ENCODE results near the gene BMP5.

Gene BMP5

DNA sequence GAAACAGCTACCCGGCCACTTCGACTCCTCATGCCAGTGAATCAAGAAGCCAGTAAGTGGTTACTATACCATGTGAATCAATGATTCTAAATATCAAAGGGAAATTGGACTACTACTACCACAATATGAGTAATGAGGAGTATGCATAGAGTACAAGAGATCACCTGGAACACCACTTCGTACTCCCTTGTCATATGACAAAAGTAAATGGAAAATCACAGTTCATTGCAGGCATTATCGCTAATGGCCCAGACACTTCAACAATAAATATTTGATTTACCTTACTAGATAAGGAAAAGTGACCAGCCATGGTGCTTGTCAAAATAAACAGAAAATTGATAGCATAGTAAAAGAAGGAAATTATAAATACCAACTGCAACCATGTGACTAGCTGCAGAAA, 73.1 kb downstream of the BMP5 start:
- no peak for FAIRE-seq

DNA sequence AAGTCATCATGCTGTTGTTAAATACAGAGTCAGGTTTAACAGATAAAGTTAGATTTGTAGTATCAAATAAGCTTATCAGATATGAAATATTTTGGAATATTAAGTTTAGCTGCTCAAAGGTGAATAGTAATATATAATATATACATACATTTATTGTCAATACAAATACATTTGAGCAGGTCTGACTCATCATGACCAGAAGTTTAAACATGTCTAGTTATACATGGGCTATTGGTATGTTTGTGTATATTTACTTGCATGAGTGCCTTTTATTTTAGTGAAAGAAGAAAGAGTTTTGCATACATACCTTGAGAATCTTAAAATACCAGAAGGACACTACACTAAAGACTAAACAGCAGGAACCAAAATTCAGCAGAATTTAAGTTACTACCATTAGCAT, 76.8 kb downstream of the BMP5 start:
- FAIRE-seq: no peak

DNA sequence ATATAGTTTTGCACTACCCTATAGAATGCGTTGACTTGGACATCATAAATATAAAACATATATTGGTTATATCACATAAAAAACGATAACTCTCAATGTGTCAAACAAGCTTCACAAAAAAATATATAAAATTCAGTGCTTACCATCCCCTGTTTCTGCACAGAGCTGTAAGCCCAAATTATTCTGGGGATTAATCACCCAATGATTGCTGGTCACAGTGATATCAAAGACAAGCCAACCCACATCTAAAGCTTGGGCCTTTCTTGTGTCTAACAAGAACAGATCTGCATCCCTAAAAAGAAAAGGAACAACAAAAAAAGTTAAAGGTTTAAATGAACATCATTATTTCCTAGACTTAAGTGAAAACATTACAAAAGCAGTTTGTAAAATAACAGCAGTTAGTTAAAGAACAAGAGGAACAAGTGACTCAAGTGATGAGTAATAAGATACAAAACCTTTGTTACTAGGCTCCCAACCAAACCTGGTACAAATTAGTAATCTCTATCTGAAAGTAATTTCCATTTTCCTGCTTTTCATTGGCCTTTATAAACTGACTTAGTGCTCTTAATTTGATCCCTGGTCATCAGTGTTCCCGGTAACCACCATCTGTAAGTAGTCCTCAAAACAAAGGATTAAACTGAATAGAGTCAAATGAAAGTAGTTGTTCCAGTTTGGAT, 81.1 kb downstream of the BMP5 start:
- FAIRE-seq: no peak

DNA sequence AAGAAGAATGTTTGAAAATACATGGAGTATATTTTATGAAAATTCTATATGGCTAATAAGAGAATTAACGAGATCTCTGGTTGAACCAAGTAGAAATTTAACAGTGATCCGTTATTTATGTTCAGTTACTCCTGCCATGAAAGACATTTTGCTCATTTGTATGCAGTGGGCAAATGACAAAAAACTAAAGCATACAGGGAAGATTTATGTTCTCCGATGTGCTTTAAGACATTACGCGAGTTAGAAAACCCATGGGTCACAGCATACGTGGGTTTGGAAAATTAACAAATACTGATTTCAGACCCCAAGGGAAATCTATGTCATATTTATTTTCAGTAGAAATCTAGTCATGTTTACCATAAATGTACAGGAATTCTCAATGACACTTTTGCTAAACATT, 90.1 kb downstream of the BMP5 start:
- no peak for FAIRE-seq

DNA sequence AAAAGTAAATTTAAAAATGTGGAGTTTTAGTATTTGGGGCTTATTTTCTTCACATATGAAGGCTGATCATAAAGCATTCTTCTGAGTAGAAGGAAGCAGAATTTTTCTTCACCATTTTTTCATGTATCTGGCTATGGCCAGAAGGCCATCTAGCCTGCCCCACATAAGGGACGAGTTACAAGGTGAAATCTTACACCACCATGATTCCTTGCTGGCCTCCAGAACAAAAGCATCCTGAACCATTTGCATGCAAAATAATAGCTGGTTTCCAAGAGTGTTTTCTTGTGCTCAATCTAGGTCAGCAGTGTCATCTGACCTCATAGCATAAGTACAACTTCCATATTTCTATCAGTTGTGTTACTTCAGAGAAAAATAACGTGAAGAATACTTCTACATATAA, 93.1 kb downstream of the BMP5 start:
- no peak for FAIRE-seq

DNA sequence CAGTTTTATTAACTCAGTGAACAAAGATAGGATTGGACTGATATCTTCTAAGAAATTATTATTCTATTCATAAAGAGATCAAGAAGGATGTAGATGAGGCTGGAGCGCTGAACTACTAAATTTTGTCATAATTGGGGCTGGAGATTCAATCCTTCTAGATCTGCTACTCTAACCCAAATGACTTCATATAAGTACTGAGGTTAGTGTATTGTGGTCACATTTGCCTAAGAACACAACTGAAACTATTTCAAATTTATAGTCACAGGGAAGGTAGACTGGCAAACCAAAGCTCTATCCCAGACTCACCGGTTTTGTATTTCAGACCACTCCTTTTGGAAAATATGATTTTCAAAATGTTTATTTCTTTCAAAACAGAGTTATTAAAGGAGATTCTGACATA, 96.7 kb downstream of the BMP5 start:
- FAIRE-seq: no peak

DNA sequence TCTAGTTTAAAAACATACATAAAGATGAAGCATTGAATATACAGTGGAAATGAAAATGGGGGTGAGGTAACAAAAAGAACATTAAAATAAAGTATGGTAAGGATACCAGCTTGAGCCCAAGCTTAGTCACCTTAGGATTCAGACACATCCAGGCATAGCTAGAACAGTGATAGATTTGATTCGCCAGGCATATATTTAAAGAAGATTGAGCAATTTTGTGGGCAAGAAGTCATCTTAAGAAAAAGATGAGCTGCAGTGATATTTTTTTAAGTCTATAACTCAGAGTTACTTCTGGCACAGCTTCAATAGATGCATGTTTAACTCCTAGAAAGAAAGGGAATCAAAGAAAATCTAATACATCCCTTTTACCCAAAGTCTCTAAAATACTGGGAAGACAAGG, 97.9 kb downstream of the BMP5 start:
- FAIRE-seq: no peak

DNA sequence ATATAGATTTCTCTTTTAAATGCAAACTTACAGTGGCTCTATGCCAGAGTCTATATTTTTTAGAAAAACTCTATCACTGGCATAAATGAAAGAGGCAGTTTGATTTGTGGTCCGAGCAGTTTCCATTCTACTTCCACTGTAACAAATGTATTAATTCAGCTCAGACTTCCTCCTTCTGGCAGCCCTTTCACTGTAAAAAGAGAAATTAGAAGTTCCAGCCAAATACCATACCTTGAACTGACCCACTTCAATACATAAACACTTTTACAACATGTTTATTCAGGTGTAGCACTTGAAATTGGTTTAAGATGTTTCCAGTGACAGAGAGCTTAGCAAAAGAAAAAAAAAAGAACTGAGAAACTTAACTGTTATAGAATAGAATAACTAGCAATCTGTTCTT, 99.3 kb downstream of the BMP5 start:
- no peak for FAIRE-seq

DNA sequence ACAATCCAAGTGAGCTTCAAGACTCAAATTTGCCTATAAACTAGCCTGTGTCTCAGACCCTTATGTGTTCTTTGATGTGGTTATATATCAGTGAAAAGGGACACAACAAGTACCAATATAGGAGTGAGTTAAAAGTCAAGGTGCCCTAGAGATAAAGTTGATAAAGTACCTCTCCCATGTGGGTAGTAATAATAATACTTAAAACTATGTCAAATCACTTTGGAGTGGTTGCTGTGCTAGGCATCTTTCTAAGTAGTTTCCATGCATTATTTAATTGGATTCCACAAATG, 100.4 kb downstream of the BMP5 start:
- no peak for FAIRE-seq

DNA sequence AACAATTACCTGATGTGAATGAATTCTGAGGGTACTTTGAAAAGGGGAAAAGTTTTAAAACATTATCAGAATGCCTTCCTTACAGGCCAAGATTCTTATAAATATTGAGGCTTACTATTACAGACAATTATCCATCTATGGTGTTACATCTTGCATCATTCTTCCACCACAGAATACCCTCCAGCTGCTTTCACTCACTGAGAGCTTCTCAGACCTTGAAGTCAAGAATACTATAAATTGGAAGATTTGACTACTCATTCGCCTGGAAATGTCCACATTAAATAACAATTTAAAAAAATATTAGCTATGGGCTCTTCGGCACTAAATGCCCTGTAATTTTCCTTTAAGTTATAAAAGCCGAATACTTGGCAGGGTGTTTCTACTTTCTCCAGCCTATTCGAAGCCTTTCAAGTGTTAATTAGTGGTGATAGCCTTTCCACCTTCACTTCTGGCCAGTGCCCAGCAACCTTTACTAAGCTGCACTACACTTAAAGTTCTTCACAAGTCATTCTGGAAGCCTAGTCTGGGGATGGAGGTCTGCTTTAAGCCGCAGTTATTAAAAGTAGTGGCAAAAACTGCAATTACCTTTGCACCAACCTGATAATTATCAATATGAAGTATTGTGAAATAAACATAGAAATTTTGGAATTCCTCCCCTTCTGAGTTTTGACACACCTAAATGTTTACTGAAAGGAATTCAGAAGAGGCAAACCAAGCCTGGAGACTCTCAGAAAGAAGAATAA, 100.9 kb downstream of the BMP5 start:
- FAIRE-seq: no peak

DNA sequence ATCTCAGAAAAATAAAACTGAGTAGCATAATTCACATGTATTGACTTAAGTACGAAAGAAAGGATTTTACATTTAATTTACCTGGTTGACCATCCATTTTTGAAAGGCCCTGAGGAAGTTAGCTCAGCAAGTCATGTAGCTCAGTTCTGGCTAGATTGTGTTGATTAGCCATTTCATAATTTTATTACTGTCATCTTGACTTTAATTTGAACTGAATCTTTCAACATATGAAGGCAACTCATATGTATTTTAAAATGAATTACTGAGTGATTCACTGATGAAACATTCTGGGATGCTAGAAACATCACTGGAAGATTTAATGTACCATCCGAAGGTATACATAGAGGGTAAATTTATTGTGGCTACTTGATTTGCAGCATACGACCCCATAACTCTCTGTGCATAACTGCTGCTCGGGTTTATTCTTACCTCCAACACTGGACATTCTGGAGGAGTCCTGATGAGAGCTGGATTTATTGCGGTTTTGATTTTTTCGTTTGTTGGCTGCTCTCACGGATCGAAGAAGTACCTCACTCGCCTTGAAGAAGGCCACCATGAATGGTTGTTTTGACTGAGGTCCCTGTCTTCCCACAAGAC, 101.7 kb downstream of the BMP5 start:
- FAIRE-seq: no peak

DNA sequence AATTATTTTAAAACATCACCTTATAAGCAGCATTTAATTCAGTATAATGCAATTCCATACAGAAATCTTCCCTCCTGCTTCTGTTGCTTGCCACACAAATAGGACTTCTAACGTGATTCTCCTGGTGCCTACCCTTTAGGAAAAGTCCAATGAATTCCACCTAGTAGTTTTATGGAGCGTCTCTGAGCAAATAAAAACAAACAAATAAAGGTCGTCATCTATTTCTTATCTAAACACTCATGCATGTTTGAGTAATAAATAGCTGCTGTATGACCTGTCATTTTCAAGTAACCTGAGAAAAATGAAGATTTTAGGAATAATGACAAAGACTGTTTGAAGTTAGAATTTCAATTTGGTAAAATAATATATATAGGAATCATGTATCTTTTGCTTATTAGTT, 102.7 kb downstream of the BMP5 start:
- FAIRE-seq: no peak

DNA sequence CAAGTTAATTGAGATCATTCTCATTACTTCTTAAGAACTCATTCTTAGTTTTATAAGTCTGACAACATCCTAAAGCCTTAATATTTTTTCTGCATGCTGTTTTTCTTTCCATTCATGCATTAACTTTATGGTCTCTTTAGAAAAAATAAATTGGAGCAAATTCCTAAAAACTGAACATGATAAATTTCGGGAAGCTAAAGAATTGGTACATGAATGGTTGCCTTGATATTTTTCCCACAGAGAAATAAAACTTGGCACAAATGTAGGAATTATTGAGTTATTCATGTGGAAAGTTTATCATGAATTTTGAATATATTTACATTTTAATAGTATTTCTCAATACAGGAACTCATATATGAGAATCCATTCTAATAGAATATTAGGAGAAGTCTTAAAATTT, 115.9 kb downstream of the BMP5 start:
- no peak for FAIRE-seq

DNA sequence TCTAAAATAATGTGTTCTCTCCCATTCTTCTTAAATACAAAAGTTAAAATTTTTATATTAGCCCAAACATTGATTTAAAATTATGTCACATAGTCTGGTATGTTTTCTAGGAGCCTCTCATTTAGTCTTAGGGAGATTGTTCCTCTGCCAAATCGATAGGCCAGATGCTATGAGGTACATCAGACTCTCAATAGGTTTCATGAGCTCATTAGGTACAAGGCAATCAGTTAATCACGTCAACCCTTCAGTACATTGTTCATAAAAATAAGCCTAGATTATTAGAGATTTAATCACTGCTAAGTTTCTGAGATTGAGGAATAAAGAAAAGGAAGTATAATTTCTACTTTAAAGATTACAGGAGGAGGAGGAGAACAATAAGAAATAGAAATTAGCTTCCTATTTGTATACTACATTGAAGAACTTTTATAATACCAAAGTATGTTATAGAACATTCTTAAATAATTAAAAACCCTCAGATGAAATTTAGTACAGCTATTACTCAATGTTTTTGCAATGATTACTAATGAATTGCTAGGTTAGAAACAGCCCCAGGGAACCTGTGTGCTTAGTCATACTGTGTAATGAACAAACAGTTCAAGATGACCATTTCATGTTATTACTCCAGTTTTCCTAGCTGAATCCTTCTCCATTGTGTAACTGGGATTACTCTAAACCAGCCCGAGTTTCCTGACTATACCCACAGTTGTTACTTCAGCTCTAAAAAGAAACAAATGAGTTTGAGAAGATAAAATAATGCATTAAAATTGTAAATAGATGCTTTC, 117.0 kb downstream of the BMP5 start:
- FAIRE-seq: no peak

DNA sequence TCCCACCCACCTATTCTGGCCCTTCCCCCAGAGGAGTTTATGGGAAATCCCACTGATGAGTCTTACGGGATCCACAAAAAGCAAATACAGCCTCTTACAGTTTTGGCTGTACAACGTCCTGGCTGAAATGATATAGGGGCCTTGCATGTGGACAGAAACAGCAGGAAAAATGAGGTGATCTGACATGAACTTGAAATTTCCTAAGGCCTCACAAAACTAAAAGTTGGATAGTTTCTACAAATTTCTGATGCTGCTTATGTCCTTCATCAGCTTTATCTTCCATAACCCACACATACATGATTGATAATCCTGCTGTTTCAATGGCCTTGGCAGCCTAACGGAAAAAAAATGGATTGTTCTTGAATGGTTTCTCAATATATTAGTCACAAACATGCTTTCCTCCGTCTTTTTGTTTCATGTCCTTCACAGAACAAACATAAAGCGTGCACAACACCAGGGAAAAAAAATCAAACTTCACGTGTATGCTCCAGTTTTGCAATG, 118.8 kb downstream of the BMP5 start:
- FAIRE-seq: no peak

DNA sequence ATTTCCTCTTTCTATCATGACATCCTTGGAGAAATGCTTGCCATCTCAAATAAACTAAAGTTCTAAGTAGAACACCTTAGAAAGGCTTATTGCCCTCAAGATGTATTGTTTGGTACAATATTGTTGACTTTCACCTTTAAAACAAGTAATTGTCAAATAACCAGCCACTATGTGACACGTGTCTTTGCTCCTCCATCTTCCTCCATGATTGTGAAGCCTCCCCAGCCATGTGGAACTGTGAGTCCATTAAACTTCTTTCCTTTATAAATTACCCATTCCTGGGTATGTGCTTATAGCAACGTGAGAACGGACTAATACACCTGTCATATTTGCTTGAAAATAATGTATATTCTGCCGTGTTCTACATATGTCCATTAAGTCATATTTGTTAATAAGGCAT, 126.5 kb downstream of the BMP5 start:
- no peak for FAIRE-seq

DNA sequence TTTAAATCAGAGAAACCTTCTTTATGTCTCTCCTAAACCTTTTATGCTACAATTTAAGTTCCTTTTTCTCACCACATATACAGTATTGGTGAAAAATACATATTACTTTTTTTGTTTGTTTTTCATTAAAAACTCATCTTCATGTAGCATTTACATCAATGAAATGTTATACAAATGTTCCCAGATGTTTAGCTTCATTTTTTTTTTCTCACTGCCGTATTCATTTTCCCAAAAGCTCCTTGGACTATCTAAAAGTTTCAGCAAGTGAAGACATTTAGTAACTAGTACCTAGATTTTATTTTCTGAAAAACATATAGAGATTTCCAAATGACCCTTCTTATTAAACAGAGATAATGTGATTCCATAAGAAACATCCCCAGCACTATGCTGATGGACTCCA, 128.9 kb downstream of the BMP5 start:
- FAIRE-seq: no peak

DNA sequence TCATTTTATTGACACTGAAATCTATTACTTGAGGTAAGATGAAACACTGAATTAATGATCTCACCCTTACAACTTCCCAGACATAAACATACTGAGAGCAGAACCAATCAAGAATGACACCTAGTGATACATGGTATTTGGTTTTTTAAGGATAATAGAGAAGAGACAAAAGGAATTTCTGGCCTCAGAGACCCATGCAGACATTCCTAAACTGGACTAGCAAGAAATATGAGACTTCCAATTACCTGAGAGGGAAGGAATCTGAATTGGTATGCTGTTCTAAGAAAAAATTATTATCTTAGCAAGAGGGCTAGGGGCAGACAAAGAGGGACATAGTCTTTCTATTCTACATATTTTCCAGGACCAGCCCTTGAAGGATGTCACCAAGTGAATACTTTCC, 141.1 kb downstream of the BMP5 start:
- FAIRE-seq: no peak

DNA sequence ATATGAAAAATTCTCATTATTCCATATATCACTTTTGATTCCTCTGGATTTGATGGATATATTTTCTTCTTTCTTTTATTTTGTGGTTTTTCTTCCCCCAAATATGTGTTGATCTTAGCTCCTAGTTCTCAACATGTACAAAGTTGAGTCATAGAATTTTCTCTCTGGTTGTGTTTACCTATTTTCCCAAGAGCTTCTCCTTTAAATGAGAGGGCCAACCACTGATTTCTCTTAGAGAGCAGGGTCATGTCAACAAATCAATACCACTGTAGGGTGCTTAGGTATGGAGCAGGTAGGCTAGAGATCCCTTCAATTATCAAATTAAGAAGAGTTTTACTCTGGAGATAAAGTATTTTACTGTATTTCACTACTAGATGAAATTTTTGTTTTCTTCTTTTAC, 145.7 kb downstream of the BMP5 start:
- FAIRE-seq: no peak

DNA sequence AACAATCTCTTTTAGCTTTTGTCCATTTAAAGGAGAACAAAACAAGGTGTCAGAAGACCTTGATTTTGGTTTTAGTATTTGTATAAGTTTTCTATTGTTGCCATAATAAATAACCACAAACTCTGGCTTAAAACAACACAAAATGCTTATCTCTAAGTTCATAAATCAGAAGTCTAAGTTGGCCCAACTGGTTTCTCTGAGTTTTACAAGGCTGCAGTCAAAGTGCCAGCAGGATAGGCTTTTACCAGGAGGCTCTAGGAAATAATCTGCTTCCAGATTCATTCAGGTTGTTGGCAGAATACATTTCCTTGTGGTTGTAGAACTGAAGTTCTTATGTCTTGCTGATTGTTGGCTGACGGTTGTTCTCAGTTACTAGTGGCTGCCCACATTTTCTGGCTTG, 149.2 kb downstream of the BMP5 start:
- FAIRE-seq: no peak

DNA sequence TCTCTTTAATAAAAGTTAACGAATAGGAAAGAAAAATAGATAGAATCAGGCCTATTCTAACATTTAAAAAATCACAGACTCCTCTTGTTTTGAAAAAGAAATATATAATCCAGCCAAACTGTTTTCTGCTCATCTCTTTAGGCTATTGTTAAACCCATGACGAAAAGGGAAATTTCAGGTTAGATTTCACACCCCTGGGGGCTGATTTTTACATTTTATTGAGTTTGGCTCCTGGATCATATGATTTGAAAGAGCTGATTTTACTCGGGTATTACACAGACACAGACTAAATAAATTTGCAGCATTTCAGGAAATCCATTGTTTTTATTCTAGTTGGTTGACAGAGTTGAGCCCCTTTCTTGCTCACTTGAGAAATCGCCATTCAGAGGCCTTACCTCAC, 160.6 kb downstream of the BMP5 start:
- FAIRE-seq: no peak

DNA sequence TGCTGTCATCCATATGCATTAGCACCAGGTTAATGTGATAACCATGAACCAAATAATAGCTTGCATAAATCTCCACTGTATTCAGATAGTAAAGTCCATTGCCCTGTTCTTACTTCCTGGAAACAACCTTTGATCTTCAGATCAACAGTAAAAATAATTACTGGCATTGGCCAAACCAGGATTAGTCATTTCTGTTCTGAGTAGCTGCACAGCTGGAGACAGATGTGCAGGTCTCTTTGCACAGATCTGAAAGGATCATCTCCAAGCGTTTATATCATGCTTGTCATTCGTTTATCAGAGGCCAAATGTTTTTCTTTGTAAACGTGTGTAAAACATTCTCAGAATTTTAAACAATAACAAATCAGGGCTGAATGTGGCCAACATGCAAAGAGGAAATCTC, 162.0 kb downstream of the BMP5 start:
- peak; percentile 43 for FAIRE-seq

DNA sequence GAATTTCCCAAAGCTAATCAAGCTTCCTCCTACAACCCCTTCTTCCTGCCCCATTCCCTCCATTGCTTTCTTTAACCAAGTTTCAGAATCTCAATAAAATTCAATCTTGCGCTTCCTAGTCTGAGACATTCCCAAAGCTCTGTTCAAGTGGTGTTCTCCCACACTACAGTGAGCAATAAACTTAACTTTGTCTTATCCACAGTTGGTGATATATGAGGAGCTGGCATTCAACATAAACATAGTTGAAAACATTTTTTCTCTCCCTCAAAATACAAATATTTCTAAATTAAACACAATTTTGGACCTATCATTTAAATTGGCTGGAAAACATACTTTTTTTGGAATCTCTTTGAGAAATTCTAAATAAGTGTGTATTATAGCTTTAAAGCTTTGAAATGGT, 166.7 kb downstream of the BMP5 start:
- no peak for FAIRE-seq
